Vagina (tissue), 2 donors: ENCODE measurements around the gene BLOC1S5. TPM values are rescaled to one million over a fixed set of nuclear protein-coding genes. Genes with fewer than 3 reads are reported as not detected.

ENCODE experiments used
- DNase-seq, 2 donors: peaks; one replicate each; pipeline ENCODE4 v3.0.0-alpha.2; 2017; ENCODE audit errors: extremely low spot score in 2 of 2
- H3K27ac ChIP-seq: fragments of 200-600 bp; sonication (generic); one replicate; pipeline ENCODE4 v1.5.1; 2019
- H3K27me3 ChIP-seq: fragments of 200-600 bp; sonication (generic); one replicate; pipeline ENCODE4 v1.5.1; 2019
- H3K36me3 ChIP-seq, 2 donors: fragments of 200-600 bp; sonication (generic); one replicate each; pipeline ENCODE4 v1.5.1; 2017 to 2019
- H3K4me1 ChIP-seq: fragments of 200-600 bp; sonication (generic); one replicate; pipeline ENCODE4 v1.5.1; 2019
- H3K4me3 ChIP-seq, 2 donors: fragments of 200-600 bp; sonication (generic); 1 replicate in 1 of 2; 2 replicates in 1 of 2; pipeline ENCODE4 v1.5.1; 2016 to 2019
- H3K9me3 ChIP-seq: fragments of 200-600 bp; sonication (generic); one replicate; pipeline ENCODE4 v1.5.1; 2019
- POLR2A ChIP-seq, 2 donors: fragments of 450-650 bp; IDR thresholded peaks; one replicate each; pipeline ENCODE4 v1.6.1; 2017; ENCODE audit warnings: antibody characterized with exemption in 2 of 2, mild to moderate bottlenecking in 2 of 2, moderate library complexity in 2 of 2
- POLR2AphosphoS5 ChIP-seq, 2 donors: sonication (generic); formaldehyde crosslinking; IDR thresholded peaks; one replicate each; pipeline ENCODE4 v1.9.0; 2017; ENCODE audit warnings: antibody characterized with exemption in 2 of 2, mild to moderate bottlenecking in 2 of 2, low read depth in 1 of 2; ENCODE audit not compliant: insufficient read depth in 1 of 2
- intact Hi-C: fragments of 100-400 bp; cut with DNase I; formaldehyde crosslinking; loops from one replicate; pipeline ENCODE4 v1.15.1; 2023
- total RNA-seq: library from RNA; depleted of rRNA; stranded (reverse); fragments of >200 nt; gene quantifications from one replicate; pipeline ENCODE4 v1.2.3, GENCODE V29; 2016
- TF ChIP-seq, protein P1 (sequence below), 3 experiments: fragments of 450-650 bp in 2 of 3; fragments of 200-600 bp in 1 of 3; sonication (generic) in 1 of 3; IDR thresholded peaks; one replicate each; pipeline ENCODE4 v1.5.1; 2017 to 2019; ENCODE audit warnings: antibody characterized with exemption in 3 of 3, mild to moderate bottlenecking in 2 of 3, moderate library complexity in 2 of 3

The BLOC1S5 gene
- total RNA-seq, 1 donor from 2014 or later = 9.6 TPM

- no peaks in the 10 kb centered on the region for H3K9me3 ChIP-seq
- no peaks in the 10 kb centered on the region for H3K36me3 ChIP-seq
- no peaks in the 10 kb centered on the region for H3K27me3 ChIP-seq
- TF ChIP-seq, protein P1, sequence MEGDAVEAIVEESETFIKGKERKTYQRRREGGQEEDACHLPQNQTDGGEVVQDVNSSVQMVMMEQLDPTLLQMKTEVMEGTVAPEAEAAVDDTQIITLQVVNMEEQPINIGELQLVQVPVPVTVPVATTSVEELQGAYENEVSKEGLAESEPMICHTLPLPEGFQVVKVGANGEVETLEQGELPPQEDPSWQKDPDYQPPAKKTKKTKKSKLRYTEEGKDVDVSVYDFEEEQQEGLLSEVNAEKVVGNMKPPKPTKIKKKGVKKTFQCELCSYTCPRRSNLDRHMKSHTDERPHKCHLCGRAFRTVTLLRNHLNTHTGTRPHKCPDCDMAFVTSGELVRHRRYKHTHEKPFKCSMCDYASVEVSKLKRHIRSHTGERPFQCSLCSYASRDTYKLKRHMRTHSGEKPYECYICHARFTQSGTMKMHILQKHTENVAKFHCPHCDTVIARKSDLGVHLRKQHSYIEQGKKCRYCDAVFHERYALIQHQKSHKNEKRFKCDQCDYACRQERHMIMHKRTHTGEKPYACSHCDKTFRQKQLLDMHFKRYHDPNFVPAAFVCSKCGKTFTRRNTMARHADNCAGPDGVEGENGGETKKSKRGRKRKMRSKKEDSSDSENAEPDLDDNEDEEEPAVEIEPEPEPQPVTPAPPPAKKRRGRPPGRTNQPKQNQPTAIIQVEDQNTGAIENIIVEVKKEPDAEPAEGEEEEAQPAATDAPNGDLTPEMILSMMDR (IDR thresholded peaks at IDR 0.05) = no peak
- TF ChIP-seq POLR2AphosphoS5 (IDR thresholded peaks at IDR 0.05; ENCODE audit: insufficient read depth in 1 of 2, low read depth in 1 of 2) = no peak
- TF ChIP-seq POLR2A (IDR thresholded peaks at IDR 0.05) = no peak
- intact Hi-C loops = no loop called here
- DNase-seq = no peak
- no peak overlapping the region for H3K4me3 ChIP-seq
- no peak overlapping the region for H3K27ac ChIP-seq
- no peaks in the 10 kb centered on the region for H3K4me1 ChIP-seq
Observed at GRCh38 chr6:8020083-8020482, 44.1 kb downstream of the BLOC1S5 start.

- H3K4me3 ChIP-seq = no peak overlapping the region
- no peaks in the 10 kb centered on the region for H3K4me1 ChIP-seq
- no peaks in the 10 kb centered on the region for H3K9me3 ChIP-seq
- DNase-seq = no peak
- H3K27ac ChIP-seq = no peak overlapping the region
- intact Hi-C loops = no loop called here
- no peaks in the 10 kb centered on the region for H3K36me3 ChIP-seq
- H3K27me3 ChIP-seq = no peaks in the 10 kb centered on the region
- TF ChIP-seq POLR2A (IDR thresholded peaks at IDR 0.05) = no peak
- TF ChIP-seq, protein P1 (IDR thresholded peaks at IDR 0.05) = no peak
Observed at GRCh38 chr6:8017705-8018104, 46.5 kb downstream of the BLOC1S5 start.

DNA sequence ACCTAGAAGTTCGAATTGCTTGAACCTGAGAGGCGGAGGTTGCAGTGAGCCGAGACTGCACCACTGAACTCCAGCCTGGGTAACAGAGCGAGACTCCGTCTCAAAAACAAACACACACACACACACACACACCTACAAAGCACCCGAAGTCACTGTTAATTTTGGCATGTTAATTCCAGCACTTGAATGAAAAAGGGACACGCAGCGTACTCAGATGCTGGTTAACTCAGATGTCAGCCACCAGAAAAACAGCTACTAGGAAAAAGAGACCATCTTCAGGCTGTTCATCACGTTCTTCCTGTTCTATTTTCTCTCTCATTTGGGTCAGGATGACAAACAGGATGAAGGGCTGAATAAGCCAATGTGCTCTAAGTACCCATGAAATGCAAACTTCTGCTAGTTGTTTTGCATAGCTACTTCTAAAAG, 46.9 kb downstream of the BLOC1S5 start:
- H3K4me3 ChIP-seq = no peak overlapping the region
- no peaks in the 10 kb centered on the region for H3K36me3 ChIP-seq
- DNase-seq = no peak
- intact Hi-C loops = no loop called here
- H3K27ac ChIP-seq = no peak overlapping the region
- TF ChIP-seq, protein P1 (IDR thresholded peaks at IDR 0.05) = no peak
- TF ChIP-seq POLR2A (IDR thresholded peaks at IDR 0.05) (no peak), POLR2AphosphoS5 (IDR thresholded peaks at IDR 0.05; ENCODE audit: insufficient read depth in 1 of 2, low read depth in 1 of 2) (no peak)
- no peaks in the 10 kb centered on the region for H3K27me3 ChIP-seq
- H3K9me3 ChIP-seq = no peaks in the 10 kb centered on the region
- H3K4me1 ChIP-seq = no peaks in the 10 kb centered on the region

DNA sequence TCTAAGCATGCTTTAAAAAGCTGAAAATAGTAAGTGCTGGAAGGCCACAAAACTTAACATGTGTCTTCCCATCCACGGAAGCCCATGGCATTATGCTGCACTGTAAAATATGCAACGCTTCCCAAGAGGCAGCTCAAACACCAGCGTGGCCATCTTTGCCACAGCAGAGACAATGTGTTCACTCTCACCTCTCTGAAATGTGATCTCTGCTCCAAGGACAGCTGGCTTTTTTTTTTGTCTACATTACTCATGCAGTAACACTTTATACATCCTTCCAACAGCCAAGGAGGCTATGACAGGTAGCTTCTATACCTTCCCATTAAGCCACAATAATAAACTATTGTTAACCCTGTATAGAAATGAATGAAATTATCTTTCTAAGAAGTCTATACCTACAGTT, 49.2 kb downstream of the BLOC1S5 start:
- H3K4me3 ChIP-seq = no peak overlapping the region
- H3K27ac ChIP-seq = no peak overlapping the region
- TF ChIP-seq POLR2A (IDR thresholded peaks at IDR 0.05) (no peak), POLR2AphosphoS5 (IDR thresholded peaks at IDR 0.05; ENCODE audit: insufficient read depth in 1 of 2, low read depth in 1 of 2) (no peak)
- TF ChIP-seq, protein P1 (IDR thresholded peaks at IDR 0.05) = no peak
- H3K4me1 ChIP-seq = no peaks in the 10 kb centered on the region
- no peaks in the 10 kb centered on the region for H3K36me3 ChIP-seq
- H3K9me3 ChIP-seq = no peaks in the 10 kb centered on the region
- intact Hi-C loops = no loop called here
- DNase-seq = no peak
- H3K27me3 ChIP-seq = no peaks in the 10 kb centered on the region

GRCh38 chr6:8013763-8014162, 50.4 kb downstream of the BLOC1S5 start:
- no peaks in the 10 kb centered on the region for H3K27me3 ChIP-seq
- TF ChIP-seq POLR2AphosphoS5 (IDR thresholded peaks at IDR 0.05; ENCODE audit: insufficient read depth in 1 of 2, low read depth in 1 of 2) (no peak), POLR2A (IDR thresholded peaks at IDR 0.05) (no peak)
- TF ChIP-seq, protein P1 (IDR thresholded peaks at IDR 0.05) = no peak
- H3K4me3 ChIP-seq = no peak overlapping the region
- no peaks in the 10 kb centered on the region for H3K36me3 ChIP-seq
- intact Hi-C loops = no loop called here
- no peak overlapping the region for H3K27ac ChIP-seq
- DNase-seq = no peak
- no peaks in the 10 kb centered on the region for H3K9me3 ChIP-seq
- no peaks in the 10 kb centered on the region for H3K4me1 ChIP-seq
